ENCODE data around the gene C1orf116. TPM values are rescaled to one million over a fixed set of nuclear protein-coding genes. Genes with fewer than 3 reads are reported as not detected.

C1orf116 gene
- total and polyA plus RNA-seq, 7 experiments from 2014 or later, result 0.11 to 0.15 TPM; not detected in 5

GRCh38 chr1:207050480-207051190, 18.1 kb upstream of the C1orf116 start:
- Histone ChIP-seq H3K27ac (ENCODE audit: low read depth, low read length) (peak overlapping the region; percentile 79), H3K9me3 (ENCODE audit: control insufficient read depth in 2 of 3, low read length in 3 of 3) (no peaks in the 10 kb centered on the region), H3K4me1 (ENCODE audit: control insufficient read depth in 2 of 2, insufficient read depth in 2 of 2, low read length in 2 of 2) (peaks cover 11 to 25% of the 10 kb centered on the region in 2 donors), H3K4me3 (ENCODE audit: low read length) (peak overlapping the region; percentile 83), H3K36me3 (ENCODE audit: control insufficient read depth in 2 of 3, insufficient read depth in 3 of 3, low read length in 3 of 3) (peaks cover 0 to 31% (median 10%) of the 10 kb centered on the region in 3 experiments), H3K27me3 (ENCODE audit: control insufficient read depth in 2 of 2, insufficient read depth in 2 of 2, low read length in 2 of 2) (no peaks in the 10 kb centered on the region)
- Mint-ChIP-seq H3K9me3 (peaks cover 0 to 2% (median 0%) of the 10 kb centered on the region in 11 donors), H3K27ac (peak overlapping the region; percentile 89 to 98 (median 95)), H3K4me3 (peak overlapping the region; percentile 95 to 100 (median 98)), H3K4me1 (peaks cover 33 to 80% (median 68%) of the 10 kb centered on the region in 7 donors), H3K36me3 (peaks cover 3 to 21% (median 9%) of the 10 kb centered on the region in 5 donors), H3K27me3 (peaks cover 0 to 9% (median 0%) of the 10 kb centered on the region in 5 donors)
- POLR2A ChIA-PET, result interaction anchor here (0.7 to 1.6 kb wide), 3 partner anchors 19 to 1824 kb away, joined by 3 to 5 read pairs (median 3); no protein-coding TSS in a partner anchor
- DNase-seq (peak; percentile 79 to 91 (median 85)), ATAC-seq (peak; percentile 54)
- CTCF ChIA-PET, result interaction anchor here (0.7 to 4.2 kb wide), 15 partner anchors 12 to 488 kb away, joined by 3 to 19 read pairs (median 4); no protein-coding TSS in a partner anchor
- intact Hi-C loops (cut with micrococcal nuclease), result loop anchor here (1.0 to 5.0 kb wide), 9 partner anchors 27 to 822 kb away; partner anchors contain the start of genes CD55 (in 2 of the 2) and FCMR (in 2 of the 2)

GRCh38 chr1:207049974-207050391, 17.4 kb upstream of the C1orf116 start:
- Mint-ChIP-seq H3K4me3 (peak overlapping the region; percentile 95 to 100 (median 98)), H3K27me3 (peaks cover 0 to 9% (median 0%) of the 10 kb centered on the region in 5 donors), H3K36me3 (peaks cover 3 to 26% (median 12%) of the 10 kb centered on the region in 5 donors), H3K4me1 (peaks cover 35 to 85% (median 73%) of the 10 kb centered on the region in 7 donors), H3K9me3 (peaks cover 0 to 2% (median 0%) of the 10 kb centered on the region in 11 donors), H3K27ac (peak overlapping the region; percentile 89 to 98 (median 95))
- ChIA-PET CTCF (interaction anchor here (0.7 to 4.2 kb wide), 16 partner anchors 10 to 487 kb away, joined by 3 to 19 read pairs (median 4); no protein-coding TSS in a partner anchor), POLR2A (interaction anchor here (0.7 to 1.6 kb wide), 6 partner anchors 19 to 1823 kb away, joined by 3 to 6 read pairs (median 3); partner anchors contain the start of gene CD55)
- DNase-seq (peak in 7 of 9 donors; percentile 51 to 73 (median 61)), ATAC-seq (peak; percentile 58)
- no peaks in the 10 kb centered on the region for H3K9me3 ChIP-seq (ENCODE audit: control insufficient read depth in 2 of 3, low read length in 3 of 3)
- intact Hi-C loops (cut with micrococcal nuclease), result loop anchor here (1.0 to 5.0 kb wide), 9 partner anchors 27 to 822 kb away; partner anchors contain the start of genes FCMR (in 2 of the 2) and CD55 (in 1 of the 2)
- H3K27me3 ChIP-seq (ENCODE audit: control insufficient read depth in 2 of 2, insufficient read depth in 2 of 2, low read length in 2 of 2), result no peaks in the 10 kb centered on the region
- H3K36me3 ChIP-seq (ENCODE audit: control insufficient read depth in 2 of 3, insufficient read depth in 3 of 3, low read length in 3 of 3), result peaks cover 0 to 31% (median 10%) of the 10 kb centered on the region in 3 experiments
- peak overlapping the region; percentile 79 for H3K27ac ChIP-seq (ENCODE audit: low read depth, low read length)
- H3K4me1 ChIP-seq (ENCODE audit: control insufficient read depth in 2 of 2, insufficient read depth in 2 of 2, low read length in 2 of 2), result peaks cover 11 to 25% of the 10 kb centered on the region in 2 donors
- H3K4me3 ChIP-seq (ENCODE audit: low read length), result peak overlapping the region; percentile 83

DNA sequence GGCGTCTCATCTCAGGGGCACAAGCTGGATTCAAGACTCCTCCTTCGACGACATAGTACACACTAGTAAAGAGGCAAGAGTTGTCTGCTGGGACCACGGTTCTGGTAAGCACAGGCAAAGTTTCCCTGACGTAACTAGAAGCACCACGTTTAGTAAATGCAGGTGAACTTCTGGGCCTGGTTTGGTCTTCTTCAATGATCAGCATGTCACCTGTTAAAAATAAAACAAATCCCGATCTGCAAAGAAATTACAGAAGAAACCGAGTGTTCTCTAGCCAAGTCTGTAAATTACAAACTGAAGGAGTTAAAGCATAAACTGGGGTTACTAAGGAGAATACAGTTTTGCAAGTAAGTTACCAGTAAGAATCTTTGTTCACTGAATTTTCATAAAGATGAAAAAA, 17.0 kb upstream of the C1orf116 start:
- DNase-seq (no peak), ATAC-seq (no peak)
- Histone ChIP-seq H3K27ac (ENCODE audit: low read depth, low read length) (no peak overlapping the region), H3K9me3 (ENCODE audit: control insufficient read depth in 2 of 3, low read length in 3 of 3) (no peaks in the 10 kb centered on the region), H3K4me1 (ENCODE audit: control insufficient read depth in 2 of 2, insufficient read depth in 2 of 2, low read length in 2 of 2) (peaks cover 11 to 25% of the 10 kb centered on the region in 2 donors), H3K4me3 (ENCODE audit: low read length) (no peak overlapping the region), H3K27me3 (ENCODE audit: control insufficient read depth in 2 of 2, insufficient read depth in 2 of 2, low read length in 2 of 2) (no peaks in the 10 kb centered on the region), H3K36me3 (ENCODE audit: control insufficient read depth in 2 of 3, insufficient read depth in 3 of 3, low read length in 3 of 3) (peaks cover 0 to 31% (median 10%) of the 10 kb centered on the region in 3 experiments)
- intact Hi-C loops (cut with micrococcal nuclease), result no loop called here
- POLR2A ChIA-PET, result interaction anchor here (0.7 to 1.6 kb wide), 6 partner anchors 20 to 1822 kb away, joined by 3 to 6 read pairs (median 3); partner anchors contain the start of gene CD55
- H3K27me3 Mint-ChIP-seq, result peaks cover 0 to 9% (median 0%) of the 10 kb centered on the region in 5 donors
- peaks cover 3 to 31% (median 14%) of the 10 kb centered on the region in 5 donors for H3K36me3 Mint-ChIP-seq
- peaks cover 0 to 2% (median 0%) of the 10 kb centered on the region in 11 donors for H3K9me3 Mint-ChIP-seq
- peaks cover 37 to 85% (median 75%) of the 10 kb centered on the region in 7 donors for H3K4me1 Mint-ChIP-seq
- CTCF ChIA-PET, result interaction anchor here (0.9 to 4.2 kb wide), 15 partner anchors 11 to 486 kb away, joined by 3 to 19 read pairs (median 4); no protein-coding TSS in a partner anchor
- H3K4me3 Mint-ChIP-seq, result peak overlapping the region; percentile 53 to 100 (median 98)
- peak overlapping the region in 8 of 9 donors; percentile 59 to 98 (median 94) for H3K27ac Mint-ChIP-seq

DNA sequence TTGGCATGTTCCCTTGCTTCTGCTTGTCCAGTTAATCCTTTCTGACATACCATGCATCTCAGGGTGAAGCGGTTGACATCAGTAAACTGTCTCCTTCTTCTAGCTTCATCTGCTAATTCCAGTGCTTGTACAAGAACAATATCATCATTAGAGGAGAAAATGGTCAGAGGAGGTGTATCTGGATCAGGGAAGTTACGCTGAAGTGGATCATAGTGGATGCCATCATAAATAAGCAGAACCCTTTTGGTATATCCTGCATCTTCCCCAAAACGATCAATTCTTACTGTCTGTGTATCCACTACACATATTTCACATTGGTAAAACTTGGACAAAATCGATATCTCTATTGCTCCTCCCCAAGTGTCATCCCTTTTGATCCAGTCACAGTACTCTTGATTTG, 16.5 kb upstream of the C1orf116 start:
- peaks cover 3 to 31% (median 14%) of the 10 kb centered on the region in 5 donors for H3K36me3 Mint-ChIP-seq

DNA sequence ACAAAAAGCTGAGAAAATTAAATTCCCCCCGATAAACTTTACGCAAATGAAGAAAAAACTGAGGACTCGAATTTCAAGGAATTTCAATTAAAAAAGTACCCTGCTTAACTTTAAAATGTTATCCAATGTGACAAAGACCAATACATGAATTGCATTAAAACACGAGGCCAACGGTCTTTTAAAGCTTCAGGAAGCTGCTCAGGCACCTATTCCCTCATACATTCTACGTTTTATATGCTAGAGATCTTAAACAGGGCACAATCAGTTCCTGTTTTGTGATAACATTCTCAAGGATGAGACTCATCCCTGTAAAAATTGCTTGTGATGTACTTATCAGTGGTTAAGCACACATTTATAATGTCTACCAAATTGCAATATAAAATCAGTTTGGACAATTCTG, 15.5 kb upstream of the C1orf116 start:
- Mint-ChIP-seq H3K4me3 (peak overlapping the region in 2 of 10 donors; percentile 27 to 38), H3K36me3 (peaks cover 3 to 35% (median 14%) of the 10 kb centered on the region in 5 donors), H3K4me1 (peaks cover 32 to 89% (median 79%) of the 10 kb centered on the region in 7 donors), H3K27me3 (peaks cover 0 to under 1% (median 0%) of the 10 kb centered on the region in 5 donors), H3K9me3 (peaks cover 0 to 2% (median 0%) of the 10 kb centered on the region in 11 donors), H3K27ac (peak overlapping the region in 1 of 9 donors; percentile 51)
- ATAC-seq (no peak), DNase-seq (no peak)
- H3K36me3 ChIP-seq (ENCODE audit: control insufficient read depth in 2 of 3, insufficient read depth in 3 of 3, low read length in 3 of 3), result peaks cover 0 to 31% (median 10%) of the 10 kb centered on the region in 3 experiments
- ChIA-PET POLR2A (no interaction called here), CTCF (interaction anchor here (1.4 to 4.2 kb wide), 4 partner anchors 30 to 357 kb away, joined by 3 to 19 read pairs (median 8); no protein-coding TSS in a partner anchor)
- H3K4me1 ChIP-seq (ENCODE audit: control insufficient read depth in 2 of 2, insufficient read depth in 2 of 2, low read length in 2 of 2), result peaks cover 11 to 21% of the 10 kb centered on the region in 2 donors
- no peak overlapping the region for H3K4me3 ChIP-seq (ENCODE audit: low read length)
- no peaks in the 10 kb centered on the region for H3K9me3 ChIP-seq (ENCODE audit: control insufficient read depth in 2 of 3, low read length in 3 of 3)
- intact Hi-C loops (cut with micrococcal nuclease), result no loop called here
- no peaks in the 10 kb centered on the region for H3K27me3 ChIP-seq (ENCODE audit: control insufficient read depth in 2 of 2, insufficient read depth in 2 of 2, low read length in 2 of 2)
- no peak overlapping the region for H3K27ac ChIP-seq (ENCODE audit: low read depth, low read length)

More for the DNA sequence above, 16.5 kb upstream of the C1orf116 start:
- H3K27me3 Mint-ChIP-seq, result peaks cover 0 to 7% (median 0%) of the 10 kb centered on the region in 5 donors
- intact Hi-C loops (cut with micrococcal nuclease), result no loop called here
- no peaks in the 10 kb centered on the region for H3K27me3 ChIP-seq (ENCODE audit: control insufficient read depth in 2 of 2, insufficient read depth in 2 of 2, low read length in 2 of 2)
- peaks cover 34 to 85% (median 75%) of the 10 kb centered on the region in 7 donors for H3K4me1 Mint-ChIP-seq
- ATAC-seq, result no peak
- peaks cover 0 to 31% (median 10%) of the 10 kb centered on the region in 3 experiments for H3K36me3 ChIP-seq (ENCODE audit: control insufficient read depth in 2 of 3, insufficient read depth in 3 of 3, low read length in 3 of 3)
- ChIA-PET POLR2A (interaction anchor here (0.6 to 1.2 kb wide), 3 partner anchors 13 to 272 kb away, joined by 3 read pairs; partner anchors contain the start of gene CD55), CTCF (interaction anchor here (0.6 to 4.2 kb wide), 11 partner anchors 11 to 450 kb away, joined by 3 to 19 read pairs (median 5); no protein-coding TSS in a partner anchor)
- no peak overlapping the region for H3K4me3 ChIP-seq (ENCODE audit: low read length)
- no peak overlapping the region for H3K27ac ChIP-seq (ENCODE audit: low read depth, low read length)
- peaks cover 11 to 25% of the 10 kb centered on the region in 2 donors for H3K4me1 ChIP-seq (ENCODE audit: control insufficient read depth in 2 of 2, insufficient read depth in 2 of 2, low read length in 2 of 2)
- H3K27ac Mint-ChIP-seq, result peak overlapping the region in 5 of 9 donors; percentile 65 to 98 (median 93)
- H3K9me3 ChIP-seq (ENCODE audit: control insufficient read depth in 2 of 3, low read length in 3 of 3), result no peaks in the 10 kb centered on the region
- H3K9me3 Mint-ChIP-seq, result peaks cover 0 to 2% (median 0%) of the 10 kb centered on the region in 11 donors
- H3K4me3 Mint-ChIP-seq, result peak overlapping the region in 5 of 10 donors; percentile 13 to 99 (median 95)
- no peak for DNase-seq

Data from naive thymus-derived CD4-positive, alpha-beta T cell (primary cell).